Adrenal gland (tissue), 19 donors: Measurements from ENCODE around the gene OR4D6. TPM values are rescaled to one million over a fixed set of nuclear protein-coding genes. Genes with fewer than 3 reads are reported as not detected.

Experiments
- DNase-seq, 7 donors: peaks; one replicate each; pipeline ENCODE4 v3.0.0-alpha.2; 2019 to 2020
- H3K27ac ChIP-seq, 5 donors: fragments of 200-600 bp; sonication (generic) in 4 of 5; 1 replicate in 3 of 5; 2 replicates in 2 of 5; pipeline versions ENCODE4 v1.5.1 to v1.8.0; 2016 to 2020; ENCODE audit warnings: mild to moderate bottlenecking in 1 of 5
- H3K27me3 ChIP-seq: fragments of 200-600 bp; 2 replicates; pipeline ENCODE4 v1.8.0; 2021
- H3K36me3 ChIP-seq, 2 donors: fragments of 200-600 bp; replicated peaks in 1 of 2; 1 replicate in 1 of 2; 2 replicates in 1 of 2; pipeline versions ENCODE4 v1.5.1 to v1.8.0; 2018 to 2022
- H3K4me1 ChIP-seq, 2 donors: fragments of 200-600 bp; replicated peaks in 1 of 2; 1 replicate in 1 of 2; 2 replicates in 1 of 2; pipeline versions ENCODE4 v1.5.1 to v1.8.0; 2018 to 2021
- H3K4me3 ChIP-seq, 4 donors: fragments of 200-600 bp; sonication (generic) in 3 of 4; one replicate each; pipeline ENCODE4 v1.5.1; 2016 to 2018
- H3K9me3 ChIP-seq, 3 donors: fragments of 200-600 bp; sonication (generic) in 1 of 3; replicated peaks in 1 of 3; 1 replicate in 2 of 3; 2 replicates in 1 of 3; pipeline versions ENCODE4 v1.5.1 to v1.8.0; 2016 to 2021
- CTCF ChIP-seq, 6 experiments: fragments of 450-650 bp in 4 of 6; fragments of 200-600 bp in 2 of 6; sonication (generic) in 1 of 6; IDR thresholded peaks; 1 replicate in 5 of 6; 2 replicates in 1 of 6; pipeline versions ENCODE4 v1.5.1 to v1.8.0; 2016 to 2021; ENCODE audit warnings: antibody characterized with exemption in 6 of 6, mild to moderate bottlenecking in 2 of 6, moderate library complexity in 1 of 6
- POLR2A ChIP-seq, 2 donors: fragments of 450-650 bp; IDR thresholded peaks; one replicate each; pipeline ENCODE4 v1.6.1; 2017; ENCODE audit warnings: antibody characterized with exemption in 2 of 2, mild to moderate bottlenecking in 2 of 2, moderate library complexity in 1 of 2
- WGBS, 4 donors: extraction: QIAGEN DNeasy Blood & Tissue Kit in 2 of 4; methylation state at CpG; one replicate each; pipeline versions ENCODE4 v1.1.5 to v1.1.7; 2013 to 2017; 5-methylcytosine and 5-hydroxymethylcytosine counted together
- intact Hi-C, 2 donors: fragments of 100-400 bp; cut with DNase I; formaldehyde crosslinking; loops; one replicate each; pipeline versions ENCODE4 v1.14.1 to v1.15.0; 2022 to 2023
- long read RNA-seq, 10 donors: library from polyadenylated mRNA in 3 of 10; unstranded in 2 of 10; stranded (forward) in 1 of 10; transcript quantifications; one replicate each; pipeline ENCODE4 v2.0.0 and lab custom pipeline, GENCODE V29; 2021 to 2026
- polyA plus RNA-seq, 3 donors: library from polyadenylated mRNA; stranded (reverse); fragments of 200-250 nt in 2 of 3; fragments of 350-450 nt in 1 of 3; fragmentation: Illumina TruSeq in 1 of 3; extraction: RNeasy Lipid Tissue Mini Kit (QIAGEN cat#74804) in 1 of 3; gene quantifications; one replicate each; pipeline ENCODE4 v1.2.3, GENCODE V29; 2013 to 2014
- total RNA-seq, 9 donors: library from RNA; depleted of rRNA in 4 of 9; stranded (reverse); fragments of >200 nt in 4 of 9; fragments of 120-200 nt in 1 of 9; fragmentation: NEBNext Ultra II Directional in 1 of 9; extraction: Animal tissue kit (Norgen Biotek cat#: 25700) in 1 of 9; gene quantifications; one replicate each; pipeline versions ENCODE4 v1.1.0 to v1.2.4, GENCODE V29; 2013 to 2023
- donor health status: healthy with polysubstance abuse.
- donor health status: Bipolar disorder and iron deficiency.
- donor health status: DM: yes; HTN: yes; CAD: no.
- donor health status: DM: no; HTN: no; CAD: no.
- donor health status: DM: no; HTN: no; CAD: no.
- donor health status: DM: yes; HTN: yes; CAD: no.

Gene OR4D6
- total RNA-seq, result not detected
- not detected for polyA plus RNA-seq
- long read RNA-seq, donor 1, result 0 reads
- long read RNA-seq, donor 2, result 0 reads
- long read RNA-seq, donor 3, result 0 reads
- long read RNA-seq, donor 4, result 0 reads
- long read RNA-seq, donor 5, result 0 reads
- long read RNA-seq, donor 6, result 0 reads
- long read RNA-seq, donor 7, result 0 reads
- long read RNA-seq, donor 8, partial matches to known transcripts, result 0 of 1 reads
- long read RNA-seq, donor 8, other reads (novel, unspliced or antisense), result 0 of 1 reads
- long read RNA-seq, donor 9, result 0 reads
- long read RNA-seq, donor 10, result 0 reads

- intact Hi-C loops, result no loop called here
- Histone ChIP-seq H3K4me1 (no peaks in the 10 kb centered on the region), H3K4me3 (no peak within 1 kb of the TSS), H3K36me3 (no peaks in the 10 kb centered on the region), H3K27ac (no peak within 1 kb of the TSS), H3K27me3 (no peaks in the 10 kb centered on the region), H3K9me3 (no peaks in the 10 kb centered on the region)
- DNase-seq, result no peak
- WGBS, 4 donors, result 77 to 92% (median 87%) methylated on average over 2 of the region's 2 CpGs
- TF ChIP-seq POLR2A (IDR thresholded peaks at IDR 0.05) (no peak), CTCF (IDR thresholded peaks at IDR 0.05) (no peak)
Measured at GRCh38 chr11:59456661-59457060, at the start of gene OR4D6. Gene OR4D6, plus strand, starts transcription at chr11:59456961. Its CDS starts 0 bp downstream, at chr11:59456961.

- DNase-seq, result no peak
- intact Hi-C loops, result no loop called here
- no peak for TF ChIP-seq POLR2A (IDR thresholded peaks at IDR 0.05)
- no peak for TF ChIP-seq CTCF (IDR thresholded peaks at IDR 0.05)
- no peak overlapping the region for H3K4me3 ChIP-seq
- no peaks in the 10 kb centered on the region for H3K36me3 ChIP-seq
- H3K27ac ChIP-seq, result no peak overlapping the region
- no peaks in the 10 kb centered on the region for H3K27me3 ChIP-seq
- WGBS, 4 donors, result 47 to 61% (median 51%) methylated on average over 2 of the region's 2 CpGs
- H3K9me3 ChIP-seq, result no peaks in the 10 kb centered on the region
- H3K4me1 ChIP-seq, result no peaks in the 10 kb centered on the region
Measured at GRCh38 chr11:59413646-59414045, 43.1 kb upstream of the OR4D6 start.

DNA sequence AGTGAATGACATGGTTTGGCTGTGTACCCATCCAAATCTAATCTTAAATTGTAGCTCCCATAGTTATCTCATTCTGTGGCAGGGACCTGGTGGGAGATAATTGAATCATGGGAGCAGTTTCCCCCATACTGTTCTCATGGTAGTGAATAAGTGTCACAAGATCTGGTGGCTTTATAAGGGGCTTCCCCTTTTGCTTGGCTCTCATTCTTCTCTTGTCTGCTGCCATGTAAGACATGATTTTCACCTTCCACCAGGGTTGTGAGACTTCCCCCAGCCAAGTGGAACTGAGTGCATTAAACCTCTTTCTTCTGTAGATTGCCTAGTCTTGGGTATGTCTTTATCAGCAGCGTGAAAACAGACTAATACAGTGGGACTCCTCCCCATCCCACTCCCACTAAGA is 41.6 kb upstream of the OR4D6 start:
- intact Hi-C loops, result no loop called here
- Histone ChIP-seq H3K27ac (no peak overlapping the region), H3K4me3 (no peak overlapping the region), H3K27me3 (no peaks in the 10 kb centered on the region), H3K4me1 (no peaks in the 10 kb centered on the region), H3K36me3 (no peaks in the 10 kb centered on the region), H3K9me3 (no peaks in the 10 kb centered on the region)
- WGBS, 4 donors, result 68 to 76% (median 74%) methylated on average over 1 of the region's 1 CpG
- TF ChIP-seq POLR2A (IDR thresholded peaks at IDR 0.05) (no peak), CTCF (IDR thresholded peaks at IDR 0.05) (no peak)
- no peak for DNase-seq

DNA sequence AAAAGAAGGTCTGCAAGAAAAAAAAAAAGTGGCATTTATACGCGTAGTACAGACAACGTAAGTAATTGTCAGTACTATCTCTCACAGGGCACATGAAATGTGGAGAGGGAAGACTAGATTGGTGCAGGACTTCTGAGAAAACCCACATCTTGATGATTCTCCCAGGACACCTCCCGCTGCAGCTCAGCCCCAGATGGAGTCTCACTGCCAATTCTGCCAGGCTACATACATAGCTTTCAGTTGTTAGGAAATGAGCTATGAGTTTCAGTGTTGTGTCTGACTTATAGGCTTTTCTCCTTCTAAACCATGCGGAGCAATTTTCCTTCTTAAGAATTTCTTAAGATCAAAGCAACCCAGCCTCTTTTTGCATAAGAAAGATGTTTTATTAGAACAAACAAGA is 40.1 kb upstream of the OR4D6 start:
- Histone ChIP-seq H3K4me3 (no peak overlapping the region), H3K36me3 (no peaks in the 10 kb centered on the region), H3K27ac (no peak overlapping the region), H3K4me1 (no peaks in the 10 kb centered on the region), H3K9me3 (no peaks in the 10 kb centered on the region), H3K27me3 (no peaks in the 10 kb centered on the region)
- WGBS, 4 donors, result 65 to 87% (median 78%) methylated on average over 5 of the region's 5 CpGs
- TF ChIP-seq POLR2A (IDR thresholded peaks at IDR 0.05) (no peak), CTCF (IDR thresholded peaks at IDR 0.05) (no peak)
- no peak for DNase-seq
- intact Hi-C loops, result no loop called here
